OCI-LY3 (cell line): ENCODE data around the gene LNPK.

Experiments used
- H2AFZ ChIP-seq: fragments of 200-600, 300-600 bp; shearing (Covaris generic); 2 replicates; pipeline ENCODE4 v1.6.0; 2014; ENCODE audit warnings: antibody characterized with exemption, low read depth, low read length
- H3K27ac ChIP-seq: fragments of 200-600, 300-600 bp; sonication (generic); 2 replicates; pipeline ENCODE4 v1.5.1; 2014; ENCODE audit warnings: mild to moderate bottlenecking, low read length, moderate library complexity, mixed read lengths
- H3K27me3 ChIP-seq: fragments of 200-600, 300-600 bp; sonication (generic); 2 replicates; pipeline ENCODE4 v1.6.1; 2014; ENCODE audit warnings: low read depth, low read length, mixed read lengths
- H3K36me3 ChIP-seq: fragments of 200-600, 300-600 bp; sonication (generic); replicated peaks from 2 replicates; pipeline ENCODE3; 2014; ENCODE audit warnings: low read depth, low read length, mixed read lengths
- H3K4me1 ChIP-seq: fragments of 300-600, 200-600 bp; sonication (generic); 2 replicates; pipeline ENCODE4 v1.6.1; 2014; ENCODE audit warnings: low read length, mixed read lengths
- H3K4me2 ChIP-seq: fragments of 200-600, 300-600 bp; sonication (generic); 2 replicates; pipeline ENCODE4 v1.6.1; 2014; ENCODE audit warnings: low read length, mixed read lengths
- H3K4me3 ChIP-seq: fragments of 300-600, 200-600 bp; sonication (generic); 2 replicates; pipeline ENCODE4 v1.5.1; 2014; ENCODE audit warnings: antibody characterized with exemption, mild to moderate bottlenecking, low read length, moderate library complexity
- H3K79me2 ChIP-seq: fragments of 300-600, 200-600 bp; shearing (Covaris generic); 2 replicates; pipeline ENCODE4 v1.6.1; 2014; ENCODE audit warnings: mild to moderate bottlenecking, low read length, mixed read lengths
- H3K9ac ChIP-seq: fragments of 300-600, 200-600 bp; shearing (Covaris generic); 2 replicates; pipeline ENCODE4 v1.6.0; 2014; ENCODE audit warnings: mild to moderate bottlenecking, low read length, moderate library complexity
- H3K9me3 ChIP-seq: fragments of 200-600, 300-600 bp; shearing (Covaris generic); 2 replicates; pipeline ENCODE4 v1.6.1; 2014; ENCODE audit warnings: low read length, mixed read lengths; ENCODE audit not compliant: insufficient read depth
- H4K20me1 ChIP-seq: fragments of 200-600, 300-600 bp; sonication (generic); 2 replicates; pipeline ENCODE4 v1.6.1; 2016; ENCODE audit warnings: low read length, mixed read lengths; ENCODE audit not compliant: insufficient read depth
- CTCF ChIP-seq: fragments of 200-600, 300-600 bp; sonication (generic); IDR thresholded peaks from 2 replicates; pipeline ENCODE4 v1.5.1; 2014; ENCODE audit warnings: antibody characterized with exemption, low read length, low read depth
- EZH2phosphoT487 ChIP-seq: fragments of 200-600 bp; shearing (Covaris generic); IDR thresholded peaks from 2 replicates; pipeline ENCODE4 v1.6.1; 2018; ENCODE audit warnings: antibody characterized with exemption, mixed run types, low read depth

Gene LNPK

GRCh38 chr2:176003958-176004357 is 1.9 kb upstream of the LNPK start:
- no peak overlapping the region for H2AFZ ChIP-seq
- peaks cover 29% of the 10 kb centered on the region for H3K79me2 ChIP-seq
- H3K27ac ChIP-seq, result no peak overlapping the region
- no peak overlapping the region for H3K4me2 ChIP-seq
- no peak overlapping the region for H3K9ac ChIP-seq
- H3K36me3 ChIP-seq, result no peaks in the 10 kb centered on the region
- no peaks in the 10 kb centered on the region for H4K20me1 ChIP-seq
- H3K4me1 ChIP-seq, result peaks cover 5% of the 10 kb centered on the region; the same call in 1 of the 2 replicates
- H3K27me3 ChIP-seq, result no peaks in the 10 kb centered on the region
- H3K4me3 ChIP-seq, result no peak overlapping the region
- TF ChIP-seq EZH2phosphoT487 (no peak), CTCF (no peak)
- no peaks in the 10 kb centered on the region for H3K9me3 ChIP-seq

DNA sequence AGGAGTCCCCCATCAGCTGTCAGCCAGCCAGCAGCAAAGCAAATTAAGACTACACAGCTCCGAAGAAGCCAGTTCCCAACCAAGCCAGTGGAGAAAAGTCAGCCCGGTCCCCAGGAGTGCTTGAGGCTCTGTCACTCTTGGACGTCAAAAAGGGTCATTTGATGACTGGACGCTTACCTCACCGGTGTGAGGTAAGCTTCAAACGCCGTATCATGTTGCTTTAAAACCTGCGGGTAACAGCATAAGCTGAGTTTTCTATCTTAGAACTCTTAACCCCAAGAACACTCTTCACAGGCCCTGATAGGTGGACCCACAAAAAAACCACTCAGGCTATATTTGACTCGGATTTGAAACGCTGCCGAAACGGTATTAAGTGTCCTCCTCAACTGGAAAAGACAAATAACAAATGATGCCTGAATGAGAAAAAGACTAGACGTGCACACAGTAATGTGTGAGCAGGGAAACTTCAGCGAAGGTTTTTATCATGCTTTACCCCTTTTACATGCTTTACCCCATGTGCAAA is 682 bp upstream of the LNPK start:
- peaks cover 35% of the 10 kb centered on the region for H3K79me2 ChIP-seq
- peak overlapping the region; percentile 65 for H3K9ac ChIP-seq
- H3K36me3 ChIP-seq, result no peaks in the 10 kb centered on the region
- H4K20me1 ChIP-seq, result no peaks in the 10 kb centered on the region
- peak overlapping the region; percentile 97 for H3K4me2 ChIP-seq
- no peak overlapping the region for H3K27ac ChIP-seq
- peaks cover 5% of the 10 kb centered on the region; the same call in 1 of the 2 replicates for H3K4me1 ChIP-seq
- H2AFZ ChIP-seq, result peak overlapping the region; percentile 97
- peak overlapping the region; percentile 88 for H3K4me3 ChIP-seq
- H3K27me3 ChIP-seq, result no peaks in the 10 kb centered on the region
- H3K9me3 ChIP-seq, result no peaks in the 10 kb centered on the region
- TF ChIP-seq CTCF (no peak), EZH2phosphoT487 (no peak)

- no peaks in the 10 kb centered on the region for H4K20me1 ChIP-seq
- peak overlapping the region; percentile 88 for H3K4me3 ChIP-seq
- no peaks in the 10 kb centered on the region for H3K9me3 ChIP-seq
- H3K4me1 ChIP-seq, result peaks cover 5% of the 10 kb centered on the region; the same call in 1 of the 2 replicates
- no peaks in the 10 kb centered on the region for H3K36me3 ChIP-seq
- peaks cover 38% of the 10 kb centered on the region for H3K79me2 ChIP-seq
- peak overlapping the region; percentile 90 for H3K4me2 ChIP-seq
- H2AFZ ChIP-seq, result peak overlapping the region; percentile 66; the same call in 1 of the 2 replicates
- TF ChIP-seq CTCF, result no peak
- no peak for TF ChIP-seq EZH2phosphoT487
- H3K27ac ChIP-seq, result peak overlapping the region; percentile 7; the same call in 1 of the 2 replicates
- peak overlapping the region; percentile 65 for H3K9ac ChIP-seq
- no peaks in the 10 kb centered on the region for H3K27me3 ChIP-seq
Observed at GRCh38 chr2:176001281-176001915, 669 bp downstream of the LNPK start.

- no peak overlapping the region for H3K4me2 ChIP-seq
- H3K9me3 ChIP-seq, result no peaks in the 10 kb centered on the region
- H3K36me3 ChIP-seq, result no peaks in the 10 kb centered on the region
Observed at GRCh38 chr2:175999283-175999819, 2.7 kb downstream of the LNPK start.

More at GRCh38 chr2:175999283-175999819, 2.7 kb downstream of the LNPK start:
- Histone ChIP-seq H2AFZ (no peak overlapping the region), H4K20me1 (no peaks in the 10 kb centered on the region), H3K79me2 (peaks cover 38% of the 10 kb centered on the region), H3K27me3 (no peaks in the 10 kb centered on the region), H3K4me3 (no peak overlapping the region), H3K4me1 (peaks cover 5% of the 10 kb centered on the region; the same call in 1 of the 2 replicates), H3K27ac (no peak overlapping the region), H3K9ac (no peak overlapping the region)
- TF ChIP-seq EZH2phosphoT487, result no peak
